HG03066 (cell line): ENCODE measurements around the gene C1QTNF9B.

ENCODE experiments used
- ATAC-seq: cut with Tn5 transposase; IDR thresholded peaks from one replicate; pipeline ENCODE4 v1.9.1; 2021; ENCODE audit warnings: low read depth; ENCODE audit not compliant: unreplicated experiment

The C1QTNF9B gene

DNA sequence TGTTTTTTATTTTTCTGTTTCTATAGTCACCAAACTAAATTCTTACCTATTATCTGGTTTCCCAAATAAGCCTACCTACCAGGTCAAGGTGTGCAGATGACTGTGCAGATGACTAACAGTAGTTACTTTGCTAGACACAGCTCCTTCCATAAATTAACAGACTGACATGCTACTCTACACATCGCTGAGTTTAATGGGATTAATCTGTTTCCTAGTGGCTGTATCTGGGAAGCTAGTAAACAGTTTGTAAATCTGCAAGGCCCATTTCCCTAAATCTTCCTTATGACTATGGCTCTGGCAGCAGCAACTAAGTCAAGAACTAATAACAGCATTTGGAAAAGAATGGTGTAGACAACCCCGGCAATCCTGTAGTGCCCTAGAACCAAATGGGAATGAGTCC, 36.0 kb downstream of the C1QTNF9B start:
- no peak for ATAC-seq

DNA sequence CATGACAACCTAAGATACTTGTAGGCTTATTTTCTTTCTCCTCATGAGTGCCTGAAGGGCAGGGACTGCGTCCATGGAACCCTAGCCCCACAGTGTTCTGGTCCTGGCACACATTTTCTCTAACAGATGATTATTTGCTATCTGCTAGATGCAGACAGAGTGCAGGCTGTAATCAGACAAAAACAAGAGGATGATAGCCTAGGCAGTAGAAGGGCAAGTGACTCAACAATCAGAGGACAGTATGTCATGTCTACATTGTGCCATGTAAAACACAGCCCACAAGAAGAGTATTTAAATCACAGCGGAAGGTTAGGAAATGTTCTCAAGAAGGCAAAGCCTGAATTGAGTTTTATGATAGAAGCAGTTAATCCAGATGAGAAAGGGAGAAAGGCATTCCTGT, 37.4 kb downstream of the C1QTNF9B start:
- no peak for ATAC-seq

DNA sequence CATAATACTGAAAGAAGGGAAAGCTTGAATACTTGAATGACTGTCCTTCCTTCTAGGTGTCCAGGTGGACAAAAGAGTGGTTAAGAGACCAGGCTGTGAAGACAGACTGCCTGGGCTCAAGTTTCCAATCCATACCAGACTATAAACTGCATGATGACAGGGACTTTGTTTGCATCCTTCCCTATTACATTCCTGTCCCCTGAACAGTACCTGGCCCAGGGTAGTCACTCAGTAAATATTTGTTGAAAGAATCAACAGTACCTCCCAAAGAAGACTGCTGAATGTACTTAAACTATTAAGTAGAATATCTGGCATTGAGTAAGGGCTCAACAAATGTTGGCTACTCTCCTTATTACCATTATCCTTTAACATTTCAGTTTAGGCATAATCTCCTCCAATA, 37.8 kb downstream of the C1QTNF9B start:
- ATAC-seq: no peak

DNA sequence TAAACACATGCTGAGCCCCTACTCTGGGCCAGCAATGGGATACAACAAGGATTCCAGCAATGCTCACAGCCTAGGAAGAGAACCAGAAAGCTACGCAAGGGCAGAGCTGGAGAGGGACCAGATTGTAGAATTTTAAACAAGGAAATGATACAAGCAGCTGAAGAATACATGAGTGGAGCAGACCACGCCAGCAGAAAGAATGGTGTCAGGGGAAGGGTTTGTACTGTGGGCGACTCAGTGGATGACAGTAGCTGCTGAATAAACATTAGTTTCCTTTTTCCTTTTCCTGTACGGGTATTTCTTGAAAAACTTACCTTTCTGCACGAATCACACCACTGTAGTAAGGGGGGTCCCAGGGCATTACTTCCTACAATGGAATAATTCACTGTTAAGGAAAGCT, 38.8 kb downstream of the C1QTNF9B start:
- ATAC-seq: no peak

DNA sequence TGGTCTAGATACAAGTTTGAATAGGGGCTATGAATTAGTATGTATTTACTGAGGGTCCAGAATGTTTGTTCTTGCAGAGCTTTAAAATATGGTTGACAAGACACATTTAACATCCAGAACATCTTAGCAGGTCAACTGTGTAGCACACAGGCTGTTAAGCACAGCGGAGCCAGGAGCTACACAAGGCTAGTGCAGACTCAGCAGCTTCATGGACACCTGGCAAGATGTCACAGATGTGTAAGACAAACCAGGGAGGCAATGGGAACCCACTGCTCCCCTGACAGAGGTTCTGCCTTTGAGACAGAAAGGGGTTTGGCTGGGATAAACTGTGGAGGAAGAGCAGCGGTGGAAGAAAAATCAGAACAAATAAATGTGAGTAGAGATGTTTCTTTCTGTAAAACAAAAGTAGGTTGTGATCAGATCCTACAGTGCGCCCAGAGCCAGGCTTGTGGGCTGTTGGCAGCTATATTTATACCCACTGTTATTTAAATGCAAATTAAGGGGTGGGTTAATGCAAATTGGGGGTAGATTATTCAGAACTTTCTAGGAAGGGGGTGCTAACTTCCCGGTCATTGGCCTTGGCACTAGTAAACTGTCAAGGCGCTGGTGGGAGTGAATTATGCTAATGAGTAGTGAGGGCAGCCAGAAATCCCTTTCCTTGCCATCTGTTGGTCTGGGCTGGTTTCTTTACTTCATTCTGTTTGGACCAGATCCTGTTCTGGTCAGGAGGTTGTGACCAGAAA, 41.1 kb downstream of the C1QTNF9B start:
- no peak for ATAC-seq

DNA sequence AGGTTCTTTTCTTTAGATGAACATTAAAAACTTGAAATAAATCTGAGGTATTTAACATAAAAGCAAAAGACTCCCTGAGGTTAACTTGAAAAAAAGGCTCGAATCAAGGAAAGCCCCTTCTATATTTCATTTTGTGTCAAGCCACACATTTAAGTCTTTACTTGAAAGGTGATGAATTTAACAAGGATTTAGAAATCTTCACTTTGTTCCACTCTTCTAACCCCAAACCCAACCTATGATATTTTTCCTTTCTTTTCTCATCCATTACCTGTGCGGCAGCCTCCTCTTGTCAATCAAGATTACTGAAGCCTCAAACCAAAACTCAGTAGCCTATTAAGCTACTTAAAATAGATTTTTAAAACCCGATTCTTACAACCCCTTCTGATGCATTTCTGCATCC, 41.9 kb downstream of the C1QTNF9B start:
- ATAC-seq: no peak

DNA sequence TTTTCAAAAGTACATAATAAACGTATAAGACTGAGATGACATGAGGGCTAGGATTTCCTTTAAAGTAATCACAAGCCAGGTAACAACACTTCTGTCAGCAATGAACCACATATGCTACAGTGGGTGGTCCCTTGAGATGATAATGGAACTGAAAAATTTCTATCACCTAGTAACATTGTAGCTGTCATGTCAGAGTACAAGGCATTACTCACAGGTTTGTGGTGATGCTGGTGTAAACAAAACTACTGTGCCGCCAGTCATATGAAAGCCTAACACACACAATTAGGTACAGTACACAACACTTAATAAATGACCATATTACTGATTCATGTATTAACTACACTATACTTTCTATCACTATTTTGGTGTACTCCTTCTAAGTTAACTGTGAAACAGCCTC, 45.0 kb downstream of the C1QTNF9B start:
- no peak for ATAC-seq

DNA sequence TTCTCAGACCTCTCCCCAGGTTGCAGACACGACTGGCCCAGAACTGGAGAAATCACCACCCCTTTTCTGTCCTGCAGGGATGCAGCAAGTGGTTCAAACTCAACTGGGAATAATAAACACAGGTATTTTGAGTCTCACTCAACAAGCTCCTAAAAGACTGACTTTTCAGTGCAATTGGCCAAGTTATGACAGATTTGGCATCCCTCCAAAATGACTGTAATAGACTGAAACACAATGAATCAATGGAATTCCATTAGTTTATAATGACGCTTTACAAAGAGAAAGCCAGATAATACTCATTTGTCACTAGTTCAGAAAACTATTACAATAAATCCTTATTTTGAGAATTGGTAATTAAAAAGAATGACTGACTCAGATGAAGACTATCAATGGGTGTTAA, 46.2 kb downstream of the C1QTNF9B start:
- no peak for ATAC-seq

DNA sequence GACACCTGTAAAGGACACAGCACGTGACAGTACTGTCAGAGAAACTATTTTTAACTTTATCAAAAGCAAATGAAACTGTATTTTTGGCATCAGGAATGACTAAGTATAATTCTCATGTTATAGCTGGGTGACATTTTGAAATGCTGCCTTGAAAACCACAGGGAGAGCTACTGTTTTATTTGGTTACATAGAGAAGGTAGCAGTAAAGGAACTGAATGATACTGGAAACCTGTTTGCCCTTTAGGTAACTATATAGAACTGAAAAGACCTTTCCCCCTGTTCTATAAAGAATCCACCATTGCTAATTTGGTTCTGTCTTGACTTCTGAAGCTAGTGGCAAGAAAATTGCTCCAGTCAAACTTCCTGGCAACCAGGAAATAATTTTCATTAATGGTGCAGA, 47.2 kb downstream of the C1QTNF9B start:
- ATAC-seq: no peak

DNA sequence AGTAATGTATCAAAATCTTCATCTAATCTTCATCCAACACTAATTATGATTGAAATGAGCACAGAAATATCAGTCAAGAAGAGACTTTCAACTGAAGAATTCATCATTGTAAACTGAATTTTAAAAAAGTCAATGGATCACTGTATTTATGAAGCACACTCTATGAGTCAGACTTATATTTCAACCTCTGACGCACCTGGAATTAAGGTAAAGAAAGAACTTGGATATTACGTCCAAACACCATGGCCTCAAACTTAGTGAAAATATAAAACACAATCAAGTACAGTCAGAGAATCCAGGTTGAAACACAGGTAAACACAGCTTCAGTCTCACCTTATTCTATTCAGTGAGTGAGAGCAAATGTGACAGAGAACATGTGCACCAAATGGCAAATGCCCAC, 47.6 kb downstream of the C1QTNF9B start:
- ATAC-seq: no peak

DNA sequence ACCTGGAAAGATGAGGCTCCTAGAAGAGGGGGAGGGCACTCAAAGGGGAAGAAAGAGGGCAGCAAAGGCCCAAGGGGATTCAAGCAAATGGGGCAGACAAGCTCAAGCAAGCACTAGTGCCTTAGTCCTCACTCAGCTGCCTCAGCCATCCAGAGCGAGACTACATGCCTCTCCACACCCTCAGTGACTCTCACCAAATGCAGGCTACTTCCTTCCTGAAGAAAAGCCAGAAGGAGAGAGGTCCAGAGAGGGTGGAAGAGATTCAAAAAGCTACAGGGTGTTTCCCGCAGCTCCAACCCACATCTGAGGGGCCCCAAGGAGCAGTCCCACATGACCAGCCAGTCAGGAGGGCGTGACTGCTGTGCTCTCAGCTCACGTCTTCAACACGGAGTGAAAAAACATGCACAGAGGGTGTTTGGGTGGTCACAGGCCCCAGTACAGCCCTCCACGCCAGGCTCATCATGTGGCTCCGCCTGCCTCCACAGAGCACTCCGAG, 48.6 kb downstream of the C1QTNF9B start:
- no peak for ATAC-seq

DNA sequence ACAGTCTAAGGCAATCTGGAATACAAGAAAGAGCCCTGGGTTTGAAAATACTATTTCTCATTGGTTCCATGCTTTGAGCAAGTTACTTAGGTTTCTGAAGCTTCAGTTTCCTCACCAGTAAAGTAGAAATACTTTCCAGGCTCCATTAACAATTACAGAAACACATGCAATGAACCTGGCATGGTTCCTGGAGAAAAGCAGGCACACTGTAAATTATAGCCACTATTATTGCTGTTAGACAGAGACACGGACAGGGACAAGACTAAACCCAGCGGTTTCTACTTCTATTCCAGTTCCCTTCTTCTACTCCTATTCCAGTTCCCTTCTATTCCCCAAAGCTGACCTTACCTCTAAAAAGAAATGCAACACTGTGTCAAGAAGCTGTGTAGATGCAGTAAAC, 49.3 kb downstream of the C1QTNF9B start:
- no peak for ATAC-seq

DNA sequence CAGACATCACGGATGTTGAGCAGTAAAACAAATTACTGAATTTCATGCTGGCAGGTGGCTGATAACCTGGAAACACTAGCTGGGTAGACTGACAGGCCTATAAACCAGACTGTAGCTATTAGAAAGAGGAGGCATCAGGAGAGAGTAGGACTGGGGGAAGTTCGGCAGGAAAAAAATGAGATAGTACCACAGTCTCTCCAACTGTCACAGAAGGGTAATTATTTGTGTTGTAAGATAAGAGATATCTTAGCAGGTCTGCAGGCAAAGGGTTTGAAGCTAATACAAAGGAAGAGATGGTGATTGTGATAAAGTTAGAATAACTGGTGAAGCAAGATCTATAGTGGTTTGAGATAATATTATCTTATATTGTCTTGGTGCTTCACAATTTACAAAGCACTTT, 49.8 kb downstream of the C1QTNF9B start:
- no peak for ATAC-seq

DNA sequence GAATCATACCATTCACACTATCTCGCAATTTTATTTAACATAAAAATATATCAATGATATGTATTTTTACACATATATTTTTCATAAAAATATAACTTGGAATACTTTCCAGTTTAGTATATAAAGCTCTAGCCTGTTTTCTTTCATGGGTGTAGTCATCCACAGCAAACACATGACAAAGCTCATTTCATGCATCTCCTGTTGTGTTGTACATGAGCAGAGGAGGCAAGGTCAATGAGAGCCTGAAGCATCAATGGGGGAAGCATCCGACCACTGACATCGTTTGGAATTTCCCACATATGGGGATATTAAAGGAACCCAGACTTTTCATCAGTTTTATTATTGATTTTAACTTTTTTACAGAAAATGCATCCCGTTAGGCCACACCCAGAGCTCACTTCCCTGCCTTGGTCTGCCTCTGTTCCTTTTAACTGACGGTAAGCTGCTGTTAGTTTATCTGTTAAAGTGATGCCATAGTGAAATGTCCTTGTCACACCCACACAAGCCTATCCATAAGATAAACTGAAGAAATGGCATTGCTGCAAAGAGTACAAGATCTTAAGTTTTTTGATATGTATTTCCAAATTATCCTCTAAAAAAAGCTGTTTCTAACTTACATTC, 52.1 kb downstream of the C1QTNF9B start:
- no peak for ATAC-seq

DNA sequence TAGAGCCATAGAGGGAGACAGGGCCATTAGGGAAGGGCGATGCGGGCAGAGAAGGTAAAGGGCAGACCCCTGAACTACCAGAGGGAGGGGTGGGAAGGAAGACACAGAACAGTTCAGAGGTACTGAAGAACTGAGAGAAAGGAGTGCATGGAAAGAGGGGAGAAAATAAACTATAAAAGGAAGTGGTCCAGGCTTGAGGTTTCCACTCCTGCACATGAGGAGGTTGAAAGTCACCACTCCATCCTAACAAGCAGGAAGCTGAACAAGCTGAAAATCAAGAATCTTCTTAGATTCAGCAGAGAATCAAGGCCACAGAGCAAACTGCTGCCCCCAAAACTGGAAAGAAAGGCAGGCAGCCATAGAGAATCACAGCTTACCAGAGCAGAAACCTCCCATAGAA, 53.2 kb downstream of the C1QTNF9B start:
- no peak for ATAC-seq

DNA sequence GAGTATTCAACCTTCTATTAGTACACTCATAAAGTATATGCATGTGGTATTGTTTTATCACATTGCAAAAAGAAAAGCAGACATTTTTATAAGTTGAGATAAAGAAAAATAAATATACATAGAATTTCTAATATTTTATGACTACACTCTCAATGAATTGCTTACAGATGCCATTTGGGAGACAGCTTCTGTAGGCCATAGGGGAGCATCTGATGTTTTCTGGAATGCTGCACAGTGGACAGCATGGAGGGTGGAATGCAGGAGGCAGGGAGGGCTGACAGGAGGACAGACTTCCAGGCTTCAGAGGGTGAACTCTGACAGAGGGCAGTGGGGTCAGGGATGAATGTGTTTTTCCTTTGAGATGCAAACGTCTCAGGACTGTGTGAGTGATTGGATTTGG, 53.9 kb downstream of the C1QTNF9B start:
- no peak for ATAC-seq

DNA sequence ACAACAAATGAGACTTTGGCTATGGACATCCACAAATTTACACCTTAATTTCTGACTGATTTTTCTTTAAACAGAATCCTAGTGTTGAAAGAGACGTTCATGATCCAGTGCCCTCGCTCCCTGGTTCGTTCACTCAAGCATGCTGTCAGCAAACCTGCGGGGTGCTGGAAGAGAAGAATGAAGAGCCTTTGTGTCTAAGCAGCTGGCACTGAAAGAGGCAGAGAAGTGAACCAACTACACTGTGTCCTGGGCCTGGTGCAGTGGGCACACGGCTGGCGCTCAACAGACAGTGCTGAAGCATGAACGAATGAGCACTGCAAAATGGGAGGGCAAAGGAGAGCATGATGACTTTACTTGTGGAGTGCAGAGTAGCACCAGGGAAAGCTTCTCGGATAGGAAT, 54.9 kb downstream of the C1QTNF9B start:
- no peak for ATAC-seq
